D721Med (cell line): ENCODE results near the gene ASB15.

Experiments
- DNase-seq: peaks from one replicate; pipeline ENCODE4 v3.0.0; 2011; ENCODE audit warnings: low spot score; ENCODE audit not compliant: insufficient read length
- FAIRE-seq: peaks from 2 replicates; lab custom pipeline; 2011; peaks lifted over from hg19 to GRCh38; lab: Jason Lieb, UNC
- TF ChIP-seq, protein P1 (sequence below): IDR thresholded peaks from 2 replicates; pipeline ENCODE4 v1.5.1; 2012; ENCODE audit warnings: mild to moderate bottlenecking, control low read depth; ENCODE audit not compliant: insufficient read depth; ENCODE audit errors: missing control alignments

The ASB15 gene

GRCh38 chr7:123653162-123653561 lies 51.5 kb downstream of the ASB15 start:
- FAIRE-seq (no peak), DNase-seq (no peak)
- TF ChIP-seq, protein P1, sequence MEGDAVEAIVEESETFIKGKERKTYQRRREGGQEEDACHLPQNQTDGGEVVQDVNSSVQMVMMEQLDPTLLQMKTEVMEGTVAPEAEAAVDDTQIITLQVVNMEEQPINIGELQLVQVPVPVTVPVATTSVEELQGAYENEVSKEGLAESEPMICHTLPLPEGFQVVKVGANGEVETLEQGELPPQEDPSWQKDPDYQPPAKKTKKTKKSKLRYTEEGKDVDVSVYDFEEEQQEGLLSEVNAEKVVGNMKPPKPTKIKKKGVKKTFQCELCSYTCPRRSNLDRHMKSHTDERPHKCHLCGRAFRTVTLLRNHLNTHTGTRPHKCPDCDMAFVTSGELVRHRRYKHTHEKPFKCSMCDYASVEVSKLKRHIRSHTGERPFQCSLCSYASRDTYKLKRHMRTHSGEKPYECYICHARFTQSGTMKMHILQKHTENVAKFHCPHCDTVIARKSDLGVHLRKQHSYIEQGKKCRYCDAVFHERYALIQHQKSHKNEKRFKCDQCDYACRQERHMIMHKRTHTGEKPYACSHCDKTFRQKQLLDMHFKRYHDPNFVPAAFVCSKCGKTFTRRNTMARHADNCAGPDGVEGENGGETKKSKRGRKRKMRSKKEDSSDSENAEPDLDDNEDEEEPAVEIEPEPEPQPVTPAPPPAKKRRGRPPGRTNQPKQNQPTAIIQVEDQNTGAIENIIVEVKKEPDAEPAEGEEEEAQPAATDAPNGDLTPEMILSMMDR = no peak

- TF ChIP-seq, protein P1 = no peak
- FAIRE-seq (no peak), DNase-seq (no peak)
Measured at GRCh38 chr7:123655614-123656013, 54.0 kb downstream of the ASB15 start, which contains the start of gene LMOD2. Gene LMOD2, plus strand, starts transcription at chr7:123655866. Its CDS starts 98 bp downstream, at chr7:123655964.

DNA sequence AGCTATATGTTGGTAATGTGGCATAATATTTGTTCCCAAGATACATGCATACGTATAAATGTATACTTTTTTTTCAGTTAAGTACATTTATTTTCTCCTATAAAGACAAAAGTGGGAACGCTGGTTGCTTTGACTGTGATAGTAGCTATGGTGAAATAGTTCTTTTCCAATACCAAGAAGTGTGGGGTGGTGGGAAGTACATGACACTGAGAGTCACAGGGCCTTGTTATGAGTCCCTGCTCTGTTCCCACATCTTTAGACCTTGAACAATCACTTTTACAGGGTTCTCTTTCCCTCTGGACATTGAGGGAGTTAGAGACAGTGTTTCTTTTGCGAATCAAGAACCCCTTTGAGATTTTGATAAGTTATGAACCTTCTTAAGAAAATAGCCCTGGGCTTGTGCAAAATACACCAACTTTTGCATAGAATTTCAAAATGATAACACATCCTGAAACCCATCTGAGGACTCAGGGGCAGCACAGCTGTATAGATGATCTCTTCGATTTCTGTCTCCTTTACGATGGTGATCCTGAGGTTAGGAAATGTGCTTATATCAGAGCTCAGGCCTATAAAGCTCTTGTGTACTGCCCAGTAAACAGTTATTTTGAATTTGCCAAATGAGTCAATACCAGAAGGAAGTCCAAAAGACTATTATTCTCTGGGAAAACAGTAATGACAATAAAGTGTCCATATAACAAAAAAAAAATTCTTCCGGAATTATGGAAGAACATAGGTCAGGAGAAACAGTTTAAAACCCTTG lies 55.1 kb downstream of the ASB15 start:
- no peak for FAIRE-seq
- no peak for DNase-seq
- TF ChIP-seq, protein P1 = no peak

DNA sequence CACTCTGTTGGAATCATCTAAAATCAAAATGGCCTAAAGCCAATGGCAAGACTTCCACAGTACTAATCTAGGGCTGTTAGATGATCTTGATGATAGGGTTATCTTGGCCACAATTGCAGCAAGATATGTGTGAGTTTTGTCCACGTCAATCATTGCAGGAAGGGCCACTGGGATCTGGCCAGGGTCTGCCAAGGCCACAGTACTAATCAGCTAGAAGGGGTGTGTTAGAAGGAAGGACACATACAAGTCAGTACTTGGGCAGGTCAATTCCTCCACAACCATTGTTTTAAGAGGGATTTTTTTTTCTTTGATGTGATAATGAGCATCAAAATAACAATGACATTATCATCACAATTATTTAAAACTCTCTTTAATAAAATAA lies 55.7 kb downstream of the ASB15 start:
- no peak for FAIRE-seq
- TF ChIP-seq, protein P1 = no peak

GRCh38 chr7:123658023-123658422 lies 56.4 kb downstream of the ASB15 start:
- DNase-seq = no peak
- FAIRE-seq = no peak
- TF ChIP-seq, protein P1 = no peak

More for the DNA sequence above, 55.7 kb downstream of the ASB15 start:
- no peak for DNase-seq

DNA sequence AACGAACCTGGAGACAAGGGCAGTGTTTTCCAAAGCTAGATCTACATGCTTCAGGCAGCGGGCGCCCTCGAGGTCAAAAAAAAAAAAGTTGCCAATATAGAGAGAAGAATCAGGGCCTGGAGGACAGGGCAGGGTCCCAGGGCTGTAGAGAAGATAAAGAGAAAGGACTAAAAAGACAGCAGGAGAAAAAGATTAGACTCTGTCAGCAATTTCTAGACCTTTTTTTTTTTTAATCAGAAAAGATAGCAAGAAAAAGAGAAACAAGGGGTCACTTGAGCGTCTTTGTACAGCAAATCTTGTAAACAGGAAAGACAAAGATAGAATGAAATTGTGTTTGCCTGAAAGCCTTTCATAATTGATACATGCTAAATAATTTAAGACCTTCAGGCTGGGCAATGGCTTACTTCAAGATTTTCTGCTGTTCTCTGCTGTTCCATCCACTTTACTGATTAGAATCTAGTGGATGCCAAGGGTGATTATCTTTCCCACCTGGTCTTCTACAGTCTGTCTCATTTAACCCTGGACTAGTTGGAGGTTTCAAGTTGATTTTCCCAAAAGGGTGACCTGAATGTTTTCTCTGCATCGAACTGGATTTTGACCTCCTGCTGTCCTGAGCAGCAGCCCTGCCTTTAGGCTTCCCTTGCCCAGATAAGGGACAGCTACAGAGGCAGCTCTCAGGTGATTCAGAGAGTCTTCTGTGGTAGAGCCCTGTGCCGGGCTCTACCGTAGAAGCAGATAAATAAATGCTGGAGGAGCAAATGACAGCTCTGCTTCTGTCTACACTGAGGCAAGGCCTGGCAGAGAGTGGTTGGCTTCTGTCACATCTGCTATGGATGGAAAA lies 59.1 kb downstream of the ASB15 start:
- no peak for DNase-seq
- TF ChIP-seq, protein P1 = no peak
- FAIRE-seq = peak; percentile 35
